ENCODE measurements around the gene FBN1.

The FBN1 gene

DNA sequence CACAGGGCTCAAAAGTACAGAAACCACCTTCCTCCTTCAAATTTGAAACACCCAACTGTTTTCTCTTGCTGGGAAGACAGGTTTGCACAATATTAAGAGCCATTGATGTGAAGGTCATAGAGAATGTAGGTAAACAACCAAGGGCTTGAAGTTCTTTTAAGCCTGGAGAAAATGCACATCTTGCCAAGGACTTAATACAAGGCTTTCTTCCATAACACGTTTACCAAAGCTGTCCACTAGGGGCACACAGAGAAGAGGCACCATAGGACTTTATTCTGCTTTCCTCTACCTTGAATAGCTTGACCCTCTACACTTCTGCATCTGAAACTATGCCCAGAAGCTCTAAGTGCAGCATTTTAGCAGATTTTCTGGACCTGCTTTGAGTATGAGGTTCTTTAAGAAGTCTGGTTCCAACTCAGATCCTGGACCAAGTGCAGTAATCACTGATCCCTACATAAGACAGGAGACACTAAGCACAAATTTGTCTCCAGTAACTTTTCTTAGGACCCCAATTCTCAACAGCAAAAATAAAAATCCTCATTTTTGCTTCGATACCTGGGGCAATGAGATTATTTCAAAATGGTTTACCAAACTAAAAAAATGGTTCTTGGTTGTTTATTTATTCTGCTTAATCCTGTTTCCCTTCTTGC, 138.0 kb downstream of the FBN1 start:
- DNase-seq (ENCODE audit: low read depth, low spot score), result no peak
- TF ChIP-seq, protein P1, sequence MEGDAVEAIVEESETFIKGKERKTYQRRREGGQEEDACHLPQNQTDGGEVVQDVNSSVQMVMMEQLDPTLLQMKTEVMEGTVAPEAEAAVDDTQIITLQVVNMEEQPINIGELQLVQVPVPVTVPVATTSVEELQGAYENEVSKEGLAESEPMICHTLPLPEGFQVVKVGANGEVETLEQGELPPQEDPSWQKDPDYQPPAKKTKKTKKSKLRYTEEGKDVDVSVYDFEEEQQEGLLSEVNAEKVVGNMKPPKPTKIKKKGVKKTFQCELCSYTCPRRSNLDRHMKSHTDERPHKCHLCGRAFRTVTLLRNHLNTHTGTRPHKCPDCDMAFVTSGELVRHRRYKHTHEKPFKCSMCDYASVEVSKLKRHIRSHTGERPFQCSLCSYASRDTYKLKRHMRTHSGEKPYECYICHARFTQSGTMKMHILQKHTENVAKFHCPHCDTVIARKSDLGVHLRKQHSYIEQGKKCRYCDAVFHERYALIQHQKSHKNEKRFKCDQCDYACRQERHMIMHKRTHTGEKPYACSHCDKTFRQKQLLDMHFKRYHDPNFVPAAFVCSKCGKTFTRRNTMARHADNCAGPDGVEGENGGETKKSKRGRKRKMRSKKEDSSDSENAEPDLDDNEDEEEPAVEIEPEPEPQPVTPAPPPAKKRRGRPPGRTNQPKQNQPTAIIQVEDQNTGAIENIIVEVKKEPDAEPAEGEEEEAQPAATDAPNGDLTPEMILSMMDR (IDR thresholded peaks at IDR 0.05; ENCODE audit: insufficient read depth, low read length, missing control alignments), result peak; percentile 57
- CTCF ChIA-PET, result interaction anchor here (0.7 to 3.7 kb wide), 7 partner anchors 9 to 149 kb away, joined by 3 to 24 read pairs (median 4); no protein-coding TSS in a partner anchor

DNA sequence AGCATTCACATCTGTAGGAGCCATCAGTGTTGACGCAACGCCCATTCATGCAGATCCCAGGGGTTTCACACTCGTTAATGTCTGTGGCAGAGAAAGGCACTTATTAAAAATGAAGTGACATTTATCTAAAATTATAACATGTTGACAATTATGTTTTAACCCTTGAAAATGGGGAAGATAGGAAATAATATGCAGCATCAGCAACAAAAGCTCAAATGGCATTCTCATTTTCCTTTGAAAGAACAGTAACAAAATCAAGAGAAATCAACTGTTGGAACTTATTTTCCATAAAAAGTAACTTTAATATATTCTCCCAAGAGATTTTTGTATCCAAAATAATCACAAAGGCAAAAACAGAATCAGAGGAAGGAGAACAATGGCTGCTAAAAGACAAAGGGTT, 140.4 kb downstream of the FBN1 start:
- DNase-seq (ENCODE audit: low read depth, low spot score), result no peak
- TF ChIP-seq, protein P1 (IDR thresholded peaks at IDR 0.05; ENCODE audit: insufficient read depth, low read length, missing control alignments), result no peak
- POLR2A ChIA-PET, result no interaction called here
- no peak overlapping the region for H3K4me3 ChIP-seq (ENCODE audit: low read depth, low read length)
- CTCF ChIA-PET, result interaction anchor here (0.8 to 3.7 kb wide), 2 partner anchors 9 to 10 kb away, joined by 3 to 24 read pairs; no protein-coding TSS in a partner anchor

More for the DNA sequence above, 138.0 kb downstream of the FBN1 start:
- no peak overlapping the region for H3K4me3 ChIP-seq (ENCODE audit: low read depth, low read length)
- POLR2A ChIA-PET, result interaction anchor here (1.9 kb wide), 1 partner anchor 11 kb away, joined by 4 read pairs; no protein-coding TSS in a partner anchor

DNA sequence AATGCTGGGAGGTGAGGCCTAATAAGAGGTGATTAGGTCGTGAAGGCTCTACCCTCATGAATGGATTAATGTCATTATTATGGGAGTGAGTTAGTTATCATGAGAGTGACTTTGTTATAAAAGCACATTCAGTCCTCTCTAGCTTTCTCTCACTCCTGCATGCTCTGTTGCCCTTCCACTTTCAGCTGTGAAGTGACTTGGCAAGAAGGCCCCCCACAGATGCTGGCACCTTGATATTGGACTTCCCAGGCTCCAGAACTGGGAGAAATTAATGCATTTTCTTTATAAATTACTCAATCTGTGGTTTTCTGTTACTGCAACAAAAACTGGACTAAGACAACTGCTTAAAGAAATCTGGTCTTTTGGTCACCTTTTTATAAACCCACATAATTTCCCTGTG, 144.3 kb downstream of the FBN1 start:
- no peak for DNase-seq (ENCODE audit: low read depth, low spot score)
- ChIA-PET CTCF (no interaction called here), POLR2A (no interaction called here)
- H3K4me3 ChIP-seq (ENCODE audit: low read depth, low read length), result no peak overlapping the region
- TF ChIP-seq, protein P1 (IDR thresholded peaks at IDR 0.05; ENCODE audit: insufficient read depth, low read length, missing control alignments), result no peak

DNA sequence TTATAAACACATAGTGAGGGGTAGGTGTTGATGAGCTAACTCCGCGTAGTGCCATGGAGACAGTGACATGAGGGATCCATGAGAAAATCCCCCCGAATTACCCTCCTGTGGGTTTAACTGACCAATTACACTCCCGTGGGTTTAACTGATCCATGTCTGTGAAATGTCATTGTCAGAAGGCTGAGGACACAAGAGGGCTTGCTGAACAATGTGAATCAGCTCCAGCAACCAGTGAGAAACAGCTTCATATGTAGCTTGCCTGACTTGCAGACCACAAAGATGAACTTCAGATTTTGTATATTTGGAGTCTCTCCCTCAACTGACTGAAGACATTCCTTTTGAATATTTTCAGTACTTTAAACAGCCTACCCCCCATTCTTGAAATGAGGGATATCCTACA, 144.9 kb downstream of the FBN1 start:
- no peak for DNase-seq (ENCODE audit: low read depth, low spot score)
- H3K4me3 ChIP-seq (ENCODE audit: low read depth, low read length), result no peak overlapping the region
- TF ChIP-seq, protein P1 (IDR thresholded peaks at IDR 0.05; ENCODE audit: insufficient read depth, low read length, missing control alignments), result no peak
- POLR2A ChIA-PET, result no interaction called here
- CTCF ChIA-PET, result interaction anchor here (1.5 kb wide), 1 partner anchor 14 kb away, joined by 4 read pairs; no protein-coding TSS in a partner anchor

DNA sequence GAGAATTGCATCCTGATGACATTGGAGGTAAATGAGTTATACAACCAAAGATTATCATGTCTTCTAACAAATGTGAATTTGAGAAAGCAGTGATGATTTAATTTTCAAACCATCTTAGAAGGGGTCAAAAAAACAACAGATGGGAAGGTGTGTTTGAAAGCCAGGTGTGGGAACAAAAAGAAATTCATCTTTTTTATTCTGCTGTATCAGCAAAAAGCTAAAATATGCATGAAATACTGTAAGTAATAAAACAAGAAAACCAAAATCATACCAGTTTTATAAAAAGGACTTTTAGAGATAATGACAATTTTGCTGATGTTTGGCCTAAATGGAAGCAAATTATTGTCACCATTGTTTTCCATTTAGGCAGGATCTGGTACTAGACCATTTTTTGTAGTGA, 145.5 kb downstream of the FBN1 start:
- CTCF ChIA-PET, result interaction anchor here (1.5 kb wide), 1 partner anchor 14 kb away, joined by 4 read pairs; no protein-coding TSS in a partner anchor
- TF ChIP-seq, protein P1 (IDR thresholded peaks at IDR 0.05; ENCODE audit: insufficient read depth, low read length, missing control alignments), result no peak
- no peak overlapping the region for H3K4me3 ChIP-seq (ENCODE audit: low read depth, low read length)
- no peak for DNase-seq (ENCODE audit: low read depth, low spot score)
- POLR2A ChIA-PET, result no interaction called here

DNA sequence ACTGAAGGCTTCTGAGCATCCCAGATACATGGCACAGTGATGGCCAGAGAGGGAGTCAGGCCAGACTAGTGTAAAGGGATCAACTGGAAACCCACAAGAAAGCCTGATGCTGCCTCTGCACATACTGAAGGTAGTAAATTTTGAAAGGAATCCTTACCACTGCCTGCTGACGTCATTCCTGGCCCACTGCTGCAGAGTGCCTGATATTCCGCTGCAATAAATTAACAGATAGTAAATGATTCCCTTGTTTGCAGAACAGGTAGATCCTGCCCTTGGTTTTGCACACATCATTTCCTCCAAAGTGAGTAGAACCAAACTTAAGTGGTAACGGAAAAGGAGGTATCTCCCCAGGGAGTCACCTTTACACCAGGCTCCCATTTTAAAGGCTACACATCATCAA, 146.7 kb downstream of the FBN1 start:
- CTCF ChIA-PET, result no interaction called here
- TF ChIP-seq, protein P1 (IDR thresholded peaks at IDR 0.05; ENCODE audit: insufficient read depth, low read length, missing control alignments), result no peak

More for the DNA sequence above, 146.7 kb downstream of the FBN1 start:
- no peak for DNase-seq (ENCODE audit: low read depth, low spot score)
- POLR2A ChIA-PET, result no interaction called here
- H3K4me3 ChIP-seq (ENCODE audit: low read depth, low read length), result no peak overlapping the region

All from AG04449 (cell line).